ENCODE data around the gene KRT16. TPM values are rescaled to one million over a fixed set of nuclear protein-coding genes. Genes with fewer than 3 reads are reported as not detected.
"Not testable (repeated sequence)": the region's sequence is repeated elsewhere in the genome, so short reads cannot be mapped to it uniquely, and the experiment has no call there.

The KRT16 gene
- total and polyA plus RNA-seq, 2 donors from 2014 or later: 3.1 TPM; not detected in 1

- intact Hi-C loops (cut with DNase I): loop anchor here (10.0 kb wide), 1 partner anchor 738 kb away; no protein-coding TSS in a partner anchor
- no peaks in the 10 kb centered on the region for H3K4me1 ChIP-seq (ENCODE audit: control insufficient read depth in 2 of 3, insufficient read depth in 2 of 3, low read depth in 1 of 3, low read length in 3 of 3)
- no peaks in the 10 kb centered on the region for H3K9me3 ChIP-seq (ENCODE audit: control insufficient read depth in 2 of 3, insufficient read depth in 1 of 3, low read length in 3 of 3)
- DNase-seq: no peak
- H3K27ac ChIP-seq (ENCODE audit: low read depth in 2 of 2, low read length in 2 of 2): no peak overlapping the region
- H3K36me3 ChIP-seq (ENCODE audit: control insufficient read depth in 2 of 3, insufficient read depth in 3 of 3, low read length in 3 of 3): no peaks in the 10 kb centered on the region
- no peak overlapping the region for H3K9ac ChIP-seq (ENCODE audit: low read length in 3 of 3)
- FAIRE-seq: no peak
- no peak overlapping the region for H3K4me3 ChIP-seq (ENCODE audit: low read length in 3 of 3)
- TF ChIP-seq, protein P1, sequence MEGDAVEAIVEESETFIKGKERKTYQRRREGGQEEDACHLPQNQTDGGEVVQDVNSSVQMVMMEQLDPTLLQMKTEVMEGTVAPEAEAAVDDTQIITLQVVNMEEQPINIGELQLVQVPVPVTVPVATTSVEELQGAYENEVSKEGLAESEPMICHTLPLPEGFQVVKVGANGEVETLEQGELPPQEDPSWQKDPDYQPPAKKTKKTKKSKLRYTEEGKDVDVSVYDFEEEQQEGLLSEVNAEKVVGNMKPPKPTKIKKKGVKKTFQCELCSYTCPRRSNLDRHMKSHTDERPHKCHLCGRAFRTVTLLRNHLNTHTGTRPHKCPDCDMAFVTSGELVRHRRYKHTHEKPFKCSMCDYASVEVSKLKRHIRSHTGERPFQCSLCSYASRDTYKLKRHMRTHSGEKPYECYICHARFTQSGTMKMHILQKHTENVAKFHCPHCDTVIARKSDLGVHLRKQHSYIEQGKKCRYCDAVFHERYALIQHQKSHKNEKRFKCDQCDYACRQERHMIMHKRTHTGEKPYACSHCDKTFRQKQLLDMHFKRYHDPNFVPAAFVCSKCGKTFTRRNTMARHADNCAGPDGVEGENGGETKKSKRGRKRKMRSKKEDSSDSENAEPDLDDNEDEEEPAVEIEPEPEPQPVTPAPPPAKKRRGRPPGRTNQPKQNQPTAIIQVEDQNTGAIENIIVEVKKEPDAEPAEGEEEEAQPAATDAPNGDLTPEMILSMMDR (IDR thresholded peaks at IDR 0.05; ENCODE audit: borderline replicate concordance, extremely low read depth, insufficient read depth): no peak
- H3K27me3 ChIP-seq (ENCODE audit: control insufficient read depth, insufficient read depth, low read length): no peaks in the 10 kb centered on the region
Observed at GRCh38 chr17:41642252-41643156, 29.9 kb upstream of the KRT16 start.

GRCh38 chr17:41640596-41640995, 28.0 kb upstream of the KRT16 start:
- H3K27ac ChIP-seq (ENCODE audit: low read depth in 2 of 2, low read length in 2 of 2); H3K9me3 ChIP-seq (ENCODE audit: control insufficient read depth in 2 of 3, insufficient read depth in 1 of 3, low read length in 3 of 3); DNase-seq; H3K4me1 ChIP-seq (ENCODE audit: control insufficient read depth in 2 of 3, insufficient read depth in 2 of 3, low read depth in 1 of 3, low read length in 3 of 3); H3K4me3 ChIP-seq (ENCODE audit: low read length in 3 of 3); FAIRE-seq; H3K36me3 ChIP-seq (ENCODE audit: control insufficient read depth in 2 of 3, insufficient read depth in 3 of 3, low read length in 3 of 3); H3K9ac ChIP-seq (ENCODE audit: low read length in 3 of 3); H3K27me3 ChIP-seq (ENCODE audit: control insufficient read depth, insufficient read depth, low read length): not testable (repeated sequence)
- intact Hi-C loops (cut with DNase I): loop anchor here (10.0 kb wide), 1 partner anchor 736 kb away; no protein-coding TSS in a partner anchor

DNA sequence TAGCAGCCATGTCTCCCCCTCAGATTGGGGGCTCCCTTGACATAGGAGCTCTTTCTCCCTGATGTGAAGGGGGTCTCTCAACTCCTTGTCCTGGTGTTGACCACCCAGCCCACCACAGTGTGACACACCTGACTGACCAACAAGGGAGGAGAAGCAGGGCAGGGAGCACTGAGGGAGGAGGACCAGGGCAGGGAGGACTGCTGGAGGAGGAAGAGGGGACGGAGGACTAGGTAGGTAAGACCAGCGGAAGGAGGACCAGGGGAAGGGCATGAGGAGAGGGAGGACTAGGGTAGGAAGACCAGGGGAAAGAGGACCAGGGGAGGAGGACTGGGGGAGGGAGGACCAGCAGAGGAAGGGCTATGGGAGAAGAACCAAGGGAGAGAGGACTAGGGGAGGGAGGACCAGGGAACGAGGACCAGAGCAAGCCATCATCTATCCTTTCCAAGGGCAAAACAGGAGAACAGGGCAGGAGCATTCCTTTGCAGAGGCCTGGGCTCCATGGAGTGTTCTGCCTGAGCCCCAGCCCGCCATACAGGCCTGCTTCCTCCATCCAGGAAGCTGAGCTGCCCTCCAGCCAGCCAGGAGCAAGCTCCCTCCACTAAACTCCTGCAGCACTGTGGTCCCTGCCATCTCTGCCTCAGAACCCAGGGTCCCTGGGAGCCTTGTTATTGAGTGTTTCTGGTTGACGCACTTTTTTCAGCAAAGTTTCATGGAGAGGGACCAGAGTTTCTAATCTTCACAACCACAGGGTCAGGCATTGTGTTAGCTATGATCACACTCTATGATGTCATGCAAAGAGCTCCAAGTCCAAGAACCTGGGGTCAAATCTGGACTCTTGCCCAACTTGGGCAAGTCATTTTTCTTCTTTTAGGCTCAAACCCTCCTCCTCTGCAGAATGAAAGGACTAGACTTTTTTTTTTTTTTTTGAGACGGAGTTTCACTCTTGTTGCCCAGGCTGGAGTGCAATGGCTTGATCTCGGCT, 27.2 kb upstream of the KRT16 start:
- Histone ChIP-seq H3K36me3 (ENCODE audit: control insufficient read depth in 2 of 3, insufficient read depth in 3 of 3, low read length in 3 of 3) (no peaks in the 10 kb centered on the region), H3K27ac (ENCODE audit: low read depth in 2 of 2, low read length in 2 of 2) (no peak overlapping the region), H3K9ac (ENCODE audit: low read length in 3 of 3) (no peak overlapping the region), H3K4me3 (ENCODE audit: low read length in 3 of 3) (no peak overlapping the region), H3K27me3 (ENCODE audit: control insufficient read depth, insufficient read depth, low read length) (no peaks in the 10 kb centered on the region), H3K9me3 (ENCODE audit: control insufficient read depth in 2 of 3, insufficient read depth in 1 of 3, low read length in 3 of 3) (no peaks in the 10 kb centered on the region), H3K4me1 (ENCODE audit: control insufficient read depth in 2 of 3, insufficient read depth in 2 of 3, low read depth in 1 of 3, low read length in 3 of 3) (no peaks in the 10 kb centered on the region)
- intact Hi-C loops (cut with DNase I): loop anchor here (10.0 kb wide), 1 partner anchor 735 kb away; no protein-coding TSS in a partner anchor
- TF ChIP-seq, protein P1 (IDR thresholded peaks at IDR 0.05; ENCODE audit: borderline replicate concordance, extremely low read depth, insufficient read depth): no peak
- no peak for DNase-seq
- FAIRE-seq: no peak

Measured in kidney (tissue), 14 donors.